KBM-7 (cell line): ENCODE measurements around the gene GJA10.
A peak's percentile ranks its signal among the peaks of the same experiment; 100 is the strongest.

Source experiments
- DNase-seq: peaks from one replicate; pipeline ENCODE4 v3.0.0-alpha.2; 2015
- in situ Hi-C: fragments of 300-500 bp; cut with MboI; formaldehyde crosslinking; loops from 2 replicates; pipeline ENCODE4 v1.14.3; 2020; ENCODE audit warnings: low sequenced_read_pairs, low pct_unique_long_range_greater_than_20kb, mixed read lengths

Gene GJA10

GRCh38 chr6:89916136-89916920 is 22.1 kb downstream of the GJA10 start:
- in situ Hi-C loops: no loop called here
- no peak for DNase-seq

GRCh38 chr6:89917216-89917615 is 22.9 kb downstream of the GJA10 start:
- in situ Hi-C loops: no loop called here
- no peak for DNase-seq

GRCh38 chr6:89917801-89918366 is 23.6 kb downstream of the GJA10 start:
- in situ Hi-C loops: no loop called here
- DNase-seq: no peak

DNA sequence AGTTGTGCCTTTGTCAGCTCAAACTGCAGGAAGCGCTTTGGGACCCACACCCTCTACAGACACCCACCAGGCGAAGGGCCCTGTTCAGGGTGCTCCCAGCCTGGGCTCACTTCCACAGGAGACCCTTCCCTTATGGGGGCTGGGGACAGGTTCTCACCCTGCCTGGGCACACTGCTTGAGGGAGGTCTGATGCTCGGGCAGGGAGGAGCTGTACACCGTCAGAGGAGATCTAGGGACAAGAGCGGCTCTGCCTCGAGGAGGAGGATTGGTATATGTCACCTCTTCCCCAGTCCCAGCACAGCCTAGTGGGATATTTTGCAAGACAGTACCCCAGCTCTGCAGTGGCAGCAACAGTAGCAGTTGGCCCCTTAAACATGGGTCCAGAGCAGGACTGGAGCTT is 26.9 kb downstream of the GJA10 start:
- in situ Hi-C loops: no loop called here
- no peak for DNase-seq

DNA sequence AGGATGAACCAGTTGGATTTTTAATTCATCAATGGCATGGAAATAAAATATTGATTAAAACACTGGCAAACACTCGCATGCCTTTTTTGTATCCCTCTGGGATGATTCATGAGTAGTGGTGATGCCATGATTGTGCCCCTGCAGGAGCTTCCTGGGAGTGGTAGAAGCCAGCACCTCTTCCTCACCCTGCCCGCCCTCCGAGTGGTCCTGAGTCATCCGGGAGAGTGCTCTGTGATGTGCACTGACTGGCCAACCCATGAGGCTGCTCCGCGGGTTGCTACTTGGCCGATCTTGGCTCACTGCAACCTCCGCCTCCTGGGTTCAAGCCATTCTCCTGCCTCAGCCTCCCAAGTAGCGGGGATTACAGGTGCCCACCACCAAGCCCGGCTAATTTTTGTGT is 27.4 kb downstream of the GJA10 start:
- DNase-seq: no peak
- in situ Hi-C loops: no loop called here

- in situ Hi-C loops: no loop called here
These were observed 30.0 kb downstream of the GJA10 start for GRCh38 chr6:89924231-89924630.

GRCh38 chr6:89925826-89926225 is 31.6 kb downstream of the GJA10 start:
- in situ Hi-C loops: no loop called here
- no peak for DNase-seq

More at GRCh38 chr6:89924231-89924630, 30.0 kb downstream of the GJA10 start:
- no peak for DNase-seq

GRCh38 chr6:89927264-89927663 is 33.0 kb downstream of the GJA10 start:
- in situ Hi-C loops: no loop called here
- DNase-seq: no peak

DNA sequence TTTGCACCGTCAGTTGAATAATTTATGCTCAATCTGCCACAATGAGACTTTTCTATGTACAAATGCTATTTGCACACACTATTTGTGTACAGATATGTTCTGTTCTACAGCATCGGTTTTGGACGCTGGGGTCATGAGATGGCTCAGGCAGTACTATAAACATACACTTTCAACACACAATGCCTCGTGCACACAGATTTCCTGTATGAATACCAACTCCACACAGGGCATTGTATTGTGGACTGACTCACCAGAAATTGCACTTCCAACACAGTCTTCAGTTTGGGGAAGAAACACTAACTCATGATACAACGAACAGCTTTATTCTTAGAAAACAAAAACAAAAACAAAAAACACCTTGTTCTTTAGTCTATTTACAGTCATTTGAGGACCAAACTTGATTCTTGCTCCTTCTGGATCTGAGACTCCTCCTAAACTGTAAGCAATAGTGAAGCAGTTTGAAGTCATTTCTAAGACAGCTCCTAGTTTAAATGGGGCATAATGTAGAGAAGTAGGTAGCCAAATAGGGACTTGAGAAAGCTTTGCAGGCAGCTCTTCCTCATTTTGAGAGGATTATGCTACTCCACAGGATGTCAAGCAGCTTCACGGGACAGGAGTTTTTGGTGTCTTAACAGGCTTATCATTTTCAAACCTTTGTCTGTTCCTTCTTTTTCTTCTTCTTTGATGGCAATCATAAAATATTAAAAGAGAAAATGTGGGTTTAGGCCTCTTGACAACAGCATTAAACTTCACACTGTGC is 33.7 kb downstream of the GJA10 start:
- in situ Hi-C loops: no loop called here
- peak; percentile 20 for DNase-seq

- in situ Hi-C loops: no loop called here
- no peak for DNase-seq
These were observed 34.3 kb downstream of the GJA10 start for GRCh38 chr6:89928604-89929003.

DNA sequence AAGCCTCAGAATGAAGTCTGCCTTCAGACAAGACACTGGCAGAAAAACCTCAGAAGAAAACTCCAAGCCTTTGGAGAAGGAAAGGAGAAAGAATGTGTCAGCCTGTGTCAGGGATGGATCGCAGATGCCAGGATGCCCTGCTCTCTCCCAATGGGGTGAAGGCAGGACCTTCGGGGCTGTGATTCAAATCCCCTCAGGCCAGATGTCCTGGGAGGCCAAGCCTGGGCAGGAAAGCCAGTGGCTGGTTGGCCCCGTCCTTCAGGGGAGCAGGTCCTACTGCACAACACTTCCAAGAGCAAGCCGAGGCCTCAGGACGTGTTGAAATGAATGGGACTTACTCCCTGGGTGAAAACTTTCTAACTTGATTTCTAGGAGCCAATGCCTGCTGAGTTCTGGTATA is 36.5 kb downstream of the GJA10 start:
- no peak for DNase-seq
- in situ Hi-C loops: no loop called here

DNA sequence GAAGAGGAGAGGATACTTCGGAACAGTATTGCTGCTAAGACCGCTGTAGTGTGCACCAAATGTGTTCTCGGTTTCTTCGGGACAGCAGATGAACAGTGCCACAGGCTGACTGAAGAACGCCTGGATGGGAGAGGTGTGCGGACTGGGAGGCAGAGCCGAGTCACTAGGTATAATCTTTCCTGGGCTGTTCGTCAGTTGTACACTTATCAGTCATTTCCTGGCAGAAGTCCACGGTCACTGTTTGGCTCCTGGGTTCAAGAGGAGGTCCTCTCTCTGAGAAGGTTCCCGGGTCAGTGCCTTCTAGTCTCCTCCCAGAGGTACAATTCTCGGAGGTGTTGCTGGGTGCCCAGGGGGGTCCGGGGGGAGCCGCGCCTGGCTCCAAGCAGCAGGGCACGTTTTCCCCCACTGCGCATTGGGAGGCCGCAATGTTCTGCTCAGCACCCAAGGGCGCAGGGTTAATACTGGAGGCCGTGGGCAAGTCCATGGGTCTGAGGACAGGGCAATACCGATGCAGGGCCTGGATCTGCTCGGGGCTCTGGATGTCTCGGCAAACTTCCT is 38.1 kb downstream of the GJA10 start:
- DNase-seq: no peak
- in situ Hi-C loops: no loop called here

- DNase-seq: no peak
- in situ Hi-C loops: no loop called here
These were observed 40.6 kb downstream of the GJA10 start for GRCh38 chr6:89934685-89935366.

- in situ Hi-C loops: no loop called here
- DNase-seq: no peak
These were observed 41.9 kb downstream of the GJA10 start for GRCh38 chr6:89936177-89936576.

DNA sequence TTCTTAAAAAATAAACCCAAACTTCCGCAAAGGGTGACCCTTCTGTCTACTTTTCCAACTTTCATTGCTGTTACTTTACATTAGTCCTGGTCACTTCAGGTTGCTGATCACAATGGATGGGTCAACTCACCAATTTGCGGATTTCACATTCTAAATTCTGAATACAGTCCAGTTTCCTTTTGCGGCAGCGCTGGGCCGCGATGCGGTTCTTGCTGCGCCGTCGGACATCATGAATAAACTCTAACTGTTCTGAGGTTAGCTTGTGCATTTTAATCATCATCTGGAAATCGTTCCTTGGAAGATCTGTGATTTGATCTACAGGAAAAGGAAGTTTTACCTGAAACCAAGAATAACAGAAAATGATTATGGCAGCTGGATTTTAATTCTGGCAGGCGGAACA is 43.7 kb downstream of the GJA10 start:
- in situ Hi-C loops: no loop called here
- no peak for DNase-seq

DNA sequence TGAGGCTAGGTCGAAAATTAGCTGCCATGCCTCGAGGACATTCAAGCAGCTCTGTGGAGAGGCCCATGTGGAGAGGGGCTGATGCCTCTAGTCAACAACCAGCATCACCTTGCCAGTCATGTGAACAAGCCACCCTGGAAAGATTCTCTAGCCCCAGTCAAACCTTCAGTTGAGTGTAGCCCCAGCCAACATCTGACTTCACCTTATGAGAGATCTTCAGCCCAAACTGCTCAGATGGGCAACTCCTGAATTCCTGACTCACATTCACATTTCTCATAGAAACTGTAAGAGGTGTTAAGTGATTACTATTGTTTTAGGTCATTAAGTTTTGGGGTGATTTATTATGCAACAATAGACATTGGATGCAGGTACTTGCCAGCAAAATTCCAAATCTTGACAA is 44.9 kb downstream of the GJA10 start:
- no peak for DNase-seq
- in situ Hi-C loops: no loop called here

DNA sequence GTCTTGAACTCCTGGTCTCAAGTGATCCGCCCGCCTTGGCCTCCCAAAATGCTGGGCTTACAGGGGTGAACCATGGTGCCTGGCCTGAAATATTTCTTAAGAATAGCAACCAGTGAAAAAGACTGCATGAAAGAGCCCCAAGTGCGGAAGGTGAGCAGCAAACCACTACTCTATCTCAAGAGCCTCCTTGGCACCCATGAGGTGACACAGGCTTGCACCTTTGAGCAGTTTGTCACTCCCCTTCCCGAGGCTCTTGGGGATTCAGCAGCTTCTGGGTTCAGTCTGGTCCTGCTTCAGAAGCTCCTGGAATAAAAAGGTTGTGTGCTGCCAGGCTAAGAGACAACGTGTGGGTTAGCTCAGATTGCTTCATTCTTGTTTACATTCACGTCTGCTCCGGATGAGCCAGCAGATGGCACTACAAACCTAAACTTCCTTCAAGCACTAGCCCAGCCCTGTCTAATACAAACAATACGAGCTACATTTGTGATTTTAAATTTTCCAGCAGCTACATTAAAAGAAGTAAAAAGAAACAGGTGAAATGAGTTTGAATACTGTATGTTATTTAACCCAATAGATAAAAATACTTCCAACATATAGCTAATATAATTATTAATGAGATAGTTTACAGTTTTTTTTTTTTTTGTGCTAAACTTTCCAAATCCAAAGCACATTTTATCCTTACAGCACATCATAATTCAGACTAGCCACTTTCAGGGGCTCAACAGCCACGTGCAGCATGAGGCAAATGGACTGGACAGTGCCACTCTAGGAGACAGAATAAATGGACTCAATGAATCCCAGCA is 46.2 kb downstream of the GJA10 start:
- in situ Hi-C loops: loop anchor here (10.0 kb wide), 1 partner anchor 534 kb away; no protein-coding TSS in a partner anchor
- peak; percentile 76 for DNase-seq

- no peak for DNase-seq
- in situ Hi-C loops: loop anchor here (10.0 kb wide), 1 partner anchor 534 kb away; no protein-coding TSS in a partner anchor
These were observed 46.9 kb downstream of the GJA10 start for GRCh38 chr6:89941031-89941762.
